K562 (cell line): ENCODE measurements around the gene SLC20A1. TPM values are rescaled to one million over a fixed set of nuclear protein-coding genes. Genes with fewer than 3 reads are reported as not detected.

Experiments
- ATAC-seq: fragments of 200-7000 bp; cut with Tn5 transposase; 3 replicates; pipeline ENCODE4 v1.9.1; 2020; ENCODE audit warnings: moderate library complexity
- BruUV-seq: library from RNA; stranded (reverse); fragments of 400-500 nt; replicated peaks from 2 replicates; lab custom pipeline; 2021; lab: Mats Ljungman, UMichigan
- CTCF ChIA-PET: fragments of 300-600 bp; formaldehyde crosslinking; extraction: SDS; loops from one replicate; lab custom pipeline; 2021; ENCODE audit warnings: low intra/inter-chr PET ratio; lab: Yijun Ruan, JAX
- POLR2A ChIA-PET: fragments of 300-600, 350-650 bp; sonication (Branson Sonifier 250); formaldehyde crosslinking; extraction: SDS; loops from one replicate; lab custom pipeline; 2021; ENCODE audit warnings: antibody characterized with exemption, inconsistent platforms; lab: Yijun Ruan, JAX
- DNase-seq, 4 experiments: peaks; one replicate each; pipeline versions ENCODE4 v3.0.0 to v3.0.0-alpha.2; 2011 to 2018; ENCODE audit warnings: low spot score in 3 of 4, mixed read lengths in 3 of 4; ENCODE audit errors: extremely low read depth in 1 of 4
- FAIRE-seq: peaks from 2 replicates; lab custom pipeline; 2011; peaks lifted over from hg19 to GRCh38; lab: Jason Lieb, UNC
- H2AFZ ChIP-seq: 2 replicates; pipeline ENCODE4 v1.6.0; 2011; ENCODE audit warnings: low read depth, low read length, control low read depth, inconsistent platforms
- H3K27ac ChIP-seq: fragments of 200-600 bp; 3 replicates; pipeline ENCODE4 v1.8.0; 2011; ENCODE audit warnings: low read depth, mild to moderate bottlenecking, control low read depth, inconsistent platforms, low read length, moderate library complexity, mixed read lengths; ENCODE audit errors: extremely low read depth
- H3K27me3 ChIP-seq, 2 experiments: fragments of 300-600 bp in 1 of 2; 2 replicates in 1 of 2; 3 replicates in 1 of 2; pipeline versions ENCODE4 v1.6.0 to v1.8.0; 2011; ENCODE audit warnings: inconsistent platforms in 2 of 2, low read length in 2 of 2, mild to moderate bottlenecking in 1 of 2, mixed read lengths in 1 of 2, moderate library complexity in 1 of 2; ENCODE audit not compliant: control insufficient read depth in 2 of 2, insufficient read depth in 2 of 2
- H3K36me3 ChIP-seq: fragments of 300-600 bp; 3 replicates; pipeline ENCODE4 v1.8.0; 2011; ENCODE audit warnings: mild to moderate bottlenecking, low read length, inconsistent platforms; ENCODE audit not compliant: control insufficient read depth, insufficient read depth
- H3K4me1 ChIP-seq, 2 experiments: fragments of 200-600 bp in 1 of 2; replicated peaks in 1 of 2; 2 replicates in 1 of 2; 3 replicates in 1 of 2; pipeline versions ENCODE4 v1.5.1 to v1.8.0; 2011; ENCODE audit warnings: inconsistent platforms in 2 of 2, low read length in 2 of 2, mild to moderate bottlenecking in 1 of 2, mixed read lengths in 1 of 2, moderate library complexity in 1 of 2; ENCODE audit not compliant: control insufficient read depth in 2 of 2, insufficient read depth in 2 of 2
- H3K4me2 ChIP-seq: 2 replicates; pipeline ENCODE4 v1.6.1; 2011; ENCODE audit warnings: low read length, control low read depth, inconsistent platforms, mixed read lengths; ENCODE audit not compliant: insufficient read depth
- H3K4me3 ChIP-seq: fragments of 200-600 bp; sonication (generic), shearing (Covaris generic); 2 replicates; pipeline ENCODE4 v1.5.1; 2016; ENCODE audit warnings: control low read depth, inconsistent platforms
- H3K79me2 ChIP-seq: fragments of 200-600 bp; 3 replicates; pipeline ENCODE4 v1.8.0; 2011; ENCODE audit warnings: low read length, inconsistent platforms; ENCODE audit not compliant: control insufficient read depth, insufficient read depth
- H3K9ac ChIP-seq, 2 experiments: 2 replicates each; pipeline versions ENCODE4 v1.6.0 to v1.6.1; 2011; ENCODE audit warnings: low read depth in 2 of 2, low read length in 2 of 2, control low read depth in 1 of 2, inconsistent platforms in 1 of 2, mild to moderate bottlenecking in 1 of 2, mixed read lengths in 1 of 2; ENCODE audit not compliant: insufficient read depth in 1 of 2
- H3K9me1 ChIP-seq: one replicate; pipeline ENCODE4 v1.6.0; 2011; ENCODE audit warnings: inconsistent platforms, mild to moderate bottlenecking, low read length, moderate library complexity; ENCODE audit not compliant: control insufficient read depth, insufficient read depth
- H3K9me3 ChIP-seq: replicated peaks from 2 replicates; pipeline ENCODE4 v1.5.1; 2011; ENCODE audit warnings: low read depth, low read length, inconsistent platforms; ENCODE audit not compliant: control insufficient read depth, insufficient read depth
- H4K20me1 ChIP-seq: replicated peaks from 2 replicates; pipeline ENCODE4 v1.6.1; 2011; ENCODE audit warnings: low read length, inconsistent platforms, mixed read lengths; ENCODE audit not compliant: control insufficient read depth, insufficient read depth
- ARID3A ChIP-seq: IDR thresholded peaks from 2 replicates; pipeline ENCODE4 v1.6.1; 2012; ENCODE audit warnings: low read depth, low read length, improper control_type of control experiment, borderline replicate concordance
- ATF1 ChIP-seq, 2 experiments: fragments of 450-650 bp in 1 of 2; IDR thresholded peaks; 2 replicates each; pipeline ENCODE4 v1.6.1; 2016; ENCODE audit warnings: missing compliant biosample characterization in 1 of 2, missing genetic modification characterization in 1 of 2
- C11orf30 ChIP-seq: fragments of 450-650 bp; IDR thresholded peaks from 2 replicates; pipeline ENCODE4 v1.6.1; 2016; ENCODE audit warnings: low read depth, mild to moderate bottlenecking
- CHD1 ChIP-seq: fragments of 200-600 bp; sonication (generic); IDR thresholded peaks from one replicate; pipeline ENCODE4 v1.6.1; 2012; ENCODE audit warnings: mild to moderate bottlenecking, moderate library complexity, low read length, inconsistent platforms
- FOSL1 ChIP-seq: fragments of 200-800 bp; sonication (Bioruptor generic); conservative IDR thresholded peaks from 2 replicates; pipeline ENCODE4 v1.6.1; 2016; ENCODE audit warnings: missing genetic modification characterization, missing compliant biosample characterization
- JUND ChIP-seq, 2 experiments: IDR thresholded peaks; 2 replicates in 1 of 2; 3 replicates in 1 of 2; pipeline ENCODE4 v1.6.1; 2011; ENCODE audit warnings: borderline replicate concordance in 2 of 2, low read depth in 2 of 2, low read length in 2 of 2, improper control_type of control experiment in 1 of 2, missing biosample characterization in 1 of 2, missing genetic modification characterization in 1 of 2, missing genetic modification reagents in 1 of 2
- KLF1 ChIP-seq: fragments of 450-650 bp; IDR thresholded peaks from 2 replicates; pipeline ENCODE4 v1.6.1; 2016; ENCODE audit warnings: missing genetic modification characterization, missing compliant biosample characterization
- MAFF ChIP-seq: IDR thresholded peaks from 2 replicates; pipeline ENCODE4 v1.6.1; 2012; ENCODE audit warnings: low read length, improper control_type of control experiment
- MAFK ChIP-seq: IDR thresholded peaks from 2 replicates; pipeline ENCODE4 v1.6.1; 2011; ENCODE audit warnings: low read length, improper control_type of control experiment
- POLR2AphosphoS2 ChIP-seq: IDR thresholded peaks from 2 replicates; pipeline ENCODE4 v1.6.1; 2012; ENCODE audit warnings: low read length, improper control_type of control experiment
- TAF15 ChIP-seq: fragments of 200-400 bp; formaldehyde crosslinking; IDR thresholded peaks from 2 replicates; pipeline ENCODE4 v1.6.1; 2017; ENCODE audit warnings: mild to moderate bottlenecking, low read depth, low read length, moderate library complexity
- ZFP30 ChIP-seq: fragments of 250-450 bp; sonication (Bioruptor Pico); IDR thresholded peaks from 2 replicates; pipeline ENCODE4 v1.8.0; 2022; ENCODE audit warnings: moderate library complexity, mild to moderate bottlenecking, inconsistent platforms, borderline replicate concordance
- whole genome bisulfite sequencing: fragments of 100-300 bp; shearing (Covaris generic); methylation state at CpG from one replicate; pipeline ENCODE4 v1.1.6; 2016; ENCODE audit warnings: low coverage, mixed read lengths; ENCODE audit not compliant: insufficient coverage; ENCODE audit errors: missing lambda C conversion rate; 5-methylcytosine and 5-hydroxymethylcytosine counted together
- in situ Hi-C: fragments of 300-500 bp; cut with MboI; formaldehyde crosslinking; loops from 4 replicates; pipeline ENCODE4 v1.15.0; 2018; ENCODE audit warnings: inconsistent platforms, mixed read lengths
- intact Hi-C: fragments of 100-400 bp; cut with micrococcal nuclease; formaldehyde crosslinking; loops from 2 replicates; pipeline ENCODE4 v1.14.2; 2022
- polyA plus RNA-seq, 8 experiments: library from polyadenylated mRNA; depleted of rRNA in 4 of 8; stranded (reverse) in 5 of 8; unstranded in 3 of 8; fragments of >200 nt; fragmentation: Nextera tagmentation in 2 of 8; fragmentation: Illumina TruSeq in 1 of 8; extraction: Ambion mirVana in 2 of 8; extraction: Trizol in 1 of 8; gene quantifications; 2 replicates each; pipeline versions ENCODE4 v1.2.1 to v1.2.3, GENCODE V29; 2011 to 2014; ENCODE audit warnings: inconsistent platforms in 1 of 8, missing spikeins in 1 of 8
- total RNA-seq, 7 experiments: library from RNA; depleted of rRNA in 6 of 7; stranded (reverse); fragments of >200 nt in 6 of 7; fragmentation: Illumina TruSeq in 2 of 7; extraction: Trizol in 2 of 7; gene quantifications; 2 replicates each; pipeline versions ENCODE4 v1.2.1 to v1.2.3, GENCODE V29; 2011 to 2021; ENCODE audit warnings: low replicate concordance in 1 of 7
- TF ChIP-seq, protein P1 (sequence below): sonication (generic); formaldehyde crosslinking; IDR thresholded peaks from 2 replicates; pipeline ENCODE4 v1.8.0; 2023; ENCODE audit warnings: mild to moderate bottlenecking, missing genetic modification reagents
- TF ChIP-seq, protein P2 (sequence below): fragments of 200-400 bp; formaldehyde crosslinking; IDR thresholded peaks from 2 replicates; pipeline ENCODE4 v1.6.1; 2017; ENCODE audit warnings: mild to moderate bottlenecking, low read depth, low read length, moderate library complexity

The SLC20A1 gene
- total and polyA plus RNA-seq, 9 of the 15 experiments (the other 6 are each of a cell fraction or from before 2014, with no cell fraction given) = 53.8 to 150 (median 74.7) TPM

DNA sequence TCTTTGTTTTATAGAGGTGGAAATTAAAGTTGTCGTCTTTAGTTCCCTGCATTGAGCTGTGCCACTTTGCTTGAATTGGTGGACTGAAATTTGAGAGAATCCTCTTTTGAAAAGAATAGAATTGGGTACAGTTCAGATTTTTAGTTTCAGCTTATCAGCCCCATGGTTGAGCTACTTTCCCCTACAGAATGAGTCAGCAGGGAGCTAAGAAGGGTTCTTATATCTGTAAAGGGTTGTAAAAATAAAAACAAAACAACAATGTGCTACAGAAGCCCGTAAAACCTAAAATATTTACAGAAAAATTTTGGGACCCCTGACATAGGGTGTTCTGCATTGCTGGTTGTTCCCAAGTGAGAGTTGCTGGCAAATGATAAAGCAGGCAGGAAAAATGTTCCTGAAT, 12.6 kb downstream of the SLC20A1 start:
- no peaks in the 10 kb centered on the region for H3K9me3 ChIP-seq
- no peak overlapping the region for H3K4me2 ChIP-seq
- peaks cover 95% of the 10 kb centered on the region for H3K36me3 ChIP-seq
- 58% methylated on average over 2 of the region's 2 CpGs for WGBS
- intact Hi-C loops (no loop called here), in situ Hi-C loops (no loop called here)
- CTCF ChIA-PET = no interaction called here
- H3K9me1 ChIP-seq = peaks cover 3% of the 10 kb centered on the region
- ATAC-seq = peak; percentile 27
- no peak overlapping the region for H3K4me3 ChIP-seq
- peak overlapping the region; percentile 44; the same call in 2 of the 3 replicates for H3K27ac ChIP-seq
- BruUV-seq = no TSS peak
- H2AFZ ChIP-seq = no peak overlapping the region
- H4K20me1 ChIP-seq = 0 out of 2 replicates have a peak, but pooled peaks cover 4% of the 10 kb centered on the region
- POLR2A ChIA-PET = interaction anchor here (0.7 to 7.9 kb wide), 12 partner anchors 8 to 65 kb away, joined by 3 to 90 read pairs (median 6); partner anchors contain the start of gene SLC20A1
- peak; percentile 35 for FAIRE-seq
- peaks cover 53% of the 10 kb centered on the region for H3K79me2 ChIP-seq
- DNase-seq = no peak
- H3K9ac ChIP-seq = no peak overlapping the region
- H3K4me1 ChIP-seq = peaks cover 0 to 29% of the 10 kb centered on the region in 2 experiments; a peak in 4 of 5 replicates
- no peaks in the 10 kb centered on the region for H3K27me3 ChIP-seq
- TF ChIP-seq MAFF (peak; percentile 33; the same call in 1 of the 2 replicates), FOSL1 (peak; percentile 55), JUND (IDR thresholded peaks at IDR 0.05; ENCODE audit: borderline replicate concordance, low read depth, low read length) (peak; percentile 53; the same call in 1 of the 2 replicates), JUND (tag; IDR thresholded peaks at IDR 0.05; ENCODE audit: borderline replicate concordance, low read depth, low read length) (0 out of 3 replicates have a peak, but pooled peaks have one; percentile 24), TAF15 (no peak), ARID3A (no peak), ZFP30 (CRISPR knock-in tag) (no peak), POLR2AphosphoS2 (no peak), C11orf30 (peak; percentile 48; the same call in 1 of the 2 replicates), KLF1 (no peak), ATF1 (CRISPR knock-in tag; IDR thresholded peaks at IDR 0.05) (no peak), ATF1 (tag; IDR thresholded peaks at IDR 0.05) (no peak), CHD1 (no peak), MAFK (peak; percentile 33; the same call in 1 of the 2 replicates)
- TF ChIP-seq, protein P1, sequence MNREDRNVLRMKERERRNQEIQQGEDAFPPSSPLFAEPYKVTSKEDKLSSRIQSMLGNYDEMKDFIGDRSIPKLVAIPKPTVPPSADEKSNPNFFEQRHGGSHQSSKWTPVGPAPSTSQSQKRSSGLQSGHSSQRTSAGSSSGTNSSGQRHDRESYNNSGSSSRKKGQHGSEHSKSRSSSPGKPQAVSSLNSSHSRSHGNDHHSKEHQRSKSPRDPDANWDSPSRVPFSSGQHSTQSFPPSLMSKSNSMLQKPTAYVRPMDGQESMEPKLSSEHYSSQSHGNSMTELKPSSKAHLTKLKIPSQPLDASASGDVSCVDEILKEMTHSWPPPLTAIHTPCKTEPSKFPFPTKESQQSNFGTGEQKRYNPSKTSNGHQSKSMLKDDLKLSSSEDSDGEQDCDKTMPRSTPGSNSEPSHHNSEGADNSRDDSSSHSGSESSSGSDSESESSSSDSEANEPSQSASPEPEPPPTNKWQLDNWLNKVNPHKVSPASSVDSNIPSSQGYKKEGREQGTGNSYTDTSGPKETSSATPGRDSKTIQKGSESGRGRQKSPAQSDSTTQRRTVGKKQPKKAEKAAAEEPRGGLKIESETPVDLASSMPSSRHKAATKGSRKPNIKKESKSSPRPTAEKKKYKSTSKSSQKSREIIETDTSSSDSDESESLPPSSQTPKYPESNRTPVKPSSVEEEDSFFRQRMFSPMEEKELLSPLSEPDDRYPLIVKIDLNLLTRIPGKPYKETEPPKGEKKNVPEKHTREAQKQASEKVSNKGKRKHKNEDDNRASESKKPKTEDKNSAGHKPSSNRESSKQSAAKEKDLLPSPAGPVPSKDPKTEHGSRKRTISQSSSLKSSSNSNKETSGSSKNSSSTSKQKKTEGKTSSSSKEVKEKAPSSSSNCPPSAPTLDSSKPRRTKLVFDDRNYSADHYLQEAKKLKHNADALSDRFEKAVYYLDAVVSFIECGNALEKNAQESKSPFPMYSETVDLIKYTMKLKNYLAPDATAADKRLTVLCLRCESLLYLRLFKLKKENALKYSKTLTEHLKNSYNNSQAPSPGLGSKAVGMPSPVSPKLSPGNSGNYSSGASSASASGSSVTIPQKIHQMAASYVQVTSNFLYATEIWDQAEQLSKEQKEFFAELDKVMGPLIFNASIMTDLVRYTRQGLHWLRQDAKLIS (CRISPR knock-in tag) = no peak
- TF ChIP-seq, protein P2, sequence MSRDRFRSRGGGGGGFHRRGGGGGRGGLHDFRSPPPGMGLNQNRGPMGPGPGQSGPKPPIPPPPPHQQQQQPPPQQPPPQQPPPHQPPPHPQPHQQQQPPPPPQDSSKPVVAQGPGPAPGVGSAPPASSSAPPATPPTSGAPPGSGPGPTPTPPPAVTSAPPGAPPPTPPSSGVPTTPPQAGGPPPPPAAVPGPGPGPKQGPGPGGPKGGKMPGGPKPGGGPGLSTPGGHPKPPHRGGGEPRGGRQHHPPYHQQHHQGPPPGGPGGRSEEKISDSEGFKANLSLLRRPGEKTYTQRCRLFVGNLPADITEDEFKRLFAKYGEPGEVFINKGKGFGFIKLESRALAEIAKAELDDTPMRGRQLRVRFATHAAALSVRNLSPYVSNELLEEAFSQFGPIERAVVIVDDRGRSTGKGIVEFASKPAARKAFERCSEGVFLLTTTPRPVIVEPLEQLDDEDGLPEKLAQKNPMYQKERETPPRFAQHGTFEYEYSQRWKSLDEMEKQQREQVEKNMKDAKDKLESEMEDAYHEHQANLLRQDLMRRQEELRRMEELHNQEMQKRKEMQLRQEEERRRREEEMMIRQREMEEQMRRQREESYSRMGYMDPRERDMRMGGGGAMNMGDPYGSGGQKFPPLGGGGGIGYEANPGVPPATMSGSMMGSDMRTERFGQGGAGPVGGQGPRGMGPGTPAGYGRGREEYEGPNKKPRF = no peak
